Transverse colon (tissue), 4 donors: ENCODE measurements around the gene CALN1. TPM values are rescaled to one million over a fixed set of nuclear protein-coding genes. Genes with fewer than 3 reads are reported as not detected.
A peak's percentile ranks its signal among the peaks of the same experiment; 100 is the strongest.

Experiments
- DNase-seq: peaks from one replicate; pipeline ENCODE4 v3.0.0-alpha.2; 2019
- H3K27ac ChIP-seq, 4 donors: fragments of 200-600 bp; sonication (generic); 2 replicates each; pipeline ENCODE4 v1.5.1; 2016 to 2018; ENCODE audit warnings: inconsistent platforms in 4 of 4
- H3K27me3 ChIP-seq: fragments of 200-600 bp; sonication (generic); 2 replicates; pipeline ENCODE4 v1.5.1; 2017; ENCODE audit warnings: inconsistent platforms
- H3K36me3 ChIP-seq, 4 donors: fragments of 200-600 bp; sonication (generic); 2 replicates each; pipeline ENCODE4 v1.5.1; 2017 to 2019; ENCODE audit warnings: inconsistent platforms in 4 of 4
- H3K4me1 ChIP-seq, 4 donors: fragments of 200-600 bp; sonication (generic); 2 replicates each; pipeline ENCODE4 v1.5.1; 2017 to 2020; ENCODE audit warnings: inconsistent platforms in 4 of 4
- H3K4me3 ChIP-seq, 4 donors: fragments of 200-600 bp; sonication (generic); 1 replicate in 1 of 4; 2 replicates in 3 of 4; pipeline versions ENCODE4 v1.5.1 to v1.6.1; 2017 to 2019; ENCODE audit warnings: inconsistent platforms in 4 of 4
- H3K9me3 ChIP-seq, 2 donors: fragments of 200-600 bp; sonication (generic); 2 replicates each; pipeline ENCODE4 v1.5.1; 2017 to 2019; ENCODE audit warnings: inconsistent platforms in 2 of 2
- EP300 ChIP-seq: sonication (generic); formaldehyde crosslinking; IDR thresholded peaks from one replicate; pipeline ENCODE4 v1.6.1; 2017; ENCODE audit warnings: antibody characterized with exemption, low read depth
- POLR2A ChIP-seq: fragments of 450-650 bp; IDR thresholded peaks from one replicate; pipeline ENCODE4 v1.6.1; 2016; ENCODE audit warnings: antibody characterized with exemption, mild to moderate bottlenecking, moderate library complexity
- POLR2AphosphoS5 ChIP-seq, 3 donors: sonication (generic); formaldehyde crosslinking; IDR thresholded peaks; one replicate each; pipeline ENCODE4 v1.6.1; 2016; ENCODE audit warnings: antibody characterized with exemption in 3 of 3
- WGBS, 2 donors: methylation state at CpG; one replicate each; pipeline ENCODE4 v1.1.5; 2018; ENCODE audit warnings: low coverage in 1 of 2; 5-methylcytosine and 5-hydroxymethylcytosine counted together
- in situ Hi-C, 4 donors: fragments of 200-750 bp; cut with MboI; loops; one replicate each; pipeline versions ENCODE4 v1.15.0 to v1.15.1; 2017; ENCODE audit warnings: low sequenced_read_pairs in 3 of 4, low pct_ligation_motif_present in 1 of 4, low pct_unique_long_range_greater_than_20kb in 1 of 4
- intact Hi-C: fragments of 100-400 bp; cut with DNase I; formaldehyde crosslinking; loops from one replicate; pipeline ENCODE4 v1.15.1; 2023; ENCODE audit warnings: low total_unique reads
- total RNA-seq, 4 donors: library from RNA; depleted of rRNA; stranded (reverse); fragments of >200 nt; gene quantifications; one replicate each; pipeline ENCODE4 v1.1.0, GENCODE V29; 2016
- TF ChIP-seq, protein P1 (sequence below), 5 experiments: fragments of 200-600 bp in 3 of 5; fragments of 450-650 bp in 2 of 5; sonication (generic) in 3 of 5; IDR thresholded peaks; 1 replicate in 2 of 5; 2 replicates in 3 of 5; pipeline ENCODE4 v1.5.1; 2016 to 2017; ENCODE audit warnings: antibody characterized with exemption in 5 of 5, inconsistent platforms in 3 of 5, mild to moderate bottlenecking in 2 of 5, moderate library complexity in 1 of 5

Gene CALN1
- total RNA-seq, 4 donors from 2014 or later = not detected

DNA sequence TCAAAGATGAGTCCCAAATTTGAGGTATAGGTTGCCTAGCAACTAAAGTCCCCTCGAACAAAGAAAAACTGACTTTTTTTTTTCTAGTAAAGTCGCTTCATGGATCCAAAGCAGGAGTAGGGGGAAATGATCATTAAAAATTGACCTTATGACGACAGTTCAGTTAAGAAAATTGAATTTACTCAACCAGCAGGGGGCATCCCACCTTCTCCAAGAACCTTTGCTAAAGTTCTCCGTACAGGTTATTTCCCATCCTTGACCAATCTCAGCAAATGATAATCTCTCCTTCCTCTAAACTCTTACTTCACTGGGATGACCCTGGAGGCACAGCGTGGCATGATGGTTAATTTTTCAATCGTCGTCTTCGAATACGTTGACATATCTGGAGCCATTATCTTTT, 228.3 kb downstream of the CALN1 start:
- no peaks in the 10 kb centered on the region for H3K9me3 ChIP-seq
- no peak for TF ChIP-seq POLR2AphosphoS5 (IDR thresholded peaks at IDR 0.05)
- TF ChIP-seq POLR2A = no peak
- no peak for TF ChIP-seq EP300
- TF ChIP-seq, protein P1, sequence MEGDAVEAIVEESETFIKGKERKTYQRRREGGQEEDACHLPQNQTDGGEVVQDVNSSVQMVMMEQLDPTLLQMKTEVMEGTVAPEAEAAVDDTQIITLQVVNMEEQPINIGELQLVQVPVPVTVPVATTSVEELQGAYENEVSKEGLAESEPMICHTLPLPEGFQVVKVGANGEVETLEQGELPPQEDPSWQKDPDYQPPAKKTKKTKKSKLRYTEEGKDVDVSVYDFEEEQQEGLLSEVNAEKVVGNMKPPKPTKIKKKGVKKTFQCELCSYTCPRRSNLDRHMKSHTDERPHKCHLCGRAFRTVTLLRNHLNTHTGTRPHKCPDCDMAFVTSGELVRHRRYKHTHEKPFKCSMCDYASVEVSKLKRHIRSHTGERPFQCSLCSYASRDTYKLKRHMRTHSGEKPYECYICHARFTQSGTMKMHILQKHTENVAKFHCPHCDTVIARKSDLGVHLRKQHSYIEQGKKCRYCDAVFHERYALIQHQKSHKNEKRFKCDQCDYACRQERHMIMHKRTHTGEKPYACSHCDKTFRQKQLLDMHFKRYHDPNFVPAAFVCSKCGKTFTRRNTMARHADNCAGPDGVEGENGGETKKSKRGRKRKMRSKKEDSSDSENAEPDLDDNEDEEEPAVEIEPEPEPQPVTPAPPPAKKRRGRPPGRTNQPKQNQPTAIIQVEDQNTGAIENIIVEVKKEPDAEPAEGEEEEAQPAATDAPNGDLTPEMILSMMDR (IDR thresholded peaks at IDR 0.05) = peak in 2 of 5 experiments; percentile 3 to 9
- 78 to 97% methylated on average over 5 to 9 of the region's 9 CpGs for WGBS, 2 donors
- no peak overlapping the region for H3K27ac ChIP-seq
- no peak overlapping the region for H3K4me3 ChIP-seq
- in situ Hi-C loops (no loop called here), intact Hi-C loops (no loop called here)
- H3K4me1 ChIP-seq = no peaks in the 10 kb centered on the region
- DNase-seq = no peak
- no peaks in the 10 kb centered on the region for H3K27me3 ChIP-seq
- no peaks in the 10 kb centered on the region for H3K36me3 ChIP-seq

DNA sequence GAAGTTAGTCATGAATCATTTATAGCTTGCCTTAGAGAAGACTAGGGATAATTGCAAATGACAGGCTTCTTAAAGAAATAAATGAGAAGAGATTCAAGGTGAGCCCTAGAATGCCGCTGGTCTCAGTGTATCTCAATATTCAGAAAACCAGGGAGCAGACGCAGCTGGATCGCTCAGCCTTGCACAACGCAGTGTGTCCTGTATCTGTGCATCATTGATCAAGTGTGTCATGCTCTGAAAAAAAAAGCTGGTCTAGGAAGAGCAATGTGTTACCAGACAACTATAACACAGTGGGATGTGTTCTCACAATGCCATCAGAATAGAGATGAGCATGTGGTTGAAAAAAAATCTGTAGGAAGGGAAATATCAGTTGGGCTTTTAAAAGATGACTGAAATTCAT, 230.1 kb downstream of the CALN1 start:
- H3K27me3 ChIP-seq = no peaks in the 10 kb centered on the region
- no peaks in the 10 kb centered on the region for H3K9me3 ChIP-seq
- in situ Hi-C loops (no loop called here), intact Hi-C loops (no loop called here)
- H3K4me1 ChIP-seq = no peaks in the 10 kb centered on the region
- H3K4me3 ChIP-seq = no peak overlapping the region
- H3K36me3 ChIP-seq = no peaks in the 10 kb centered on the region
- TF ChIP-seq EP300 = no peak
- TF ChIP-seq, protein P1 (IDR thresholded peaks at IDR 0.05) = no peak
- no peak for TF ChIP-seq POLR2AphosphoS5 (IDR thresholded peaks at IDR 0.05)
- TF ChIP-seq POLR2A = no peak
- no peak for DNase-seq
- no peak overlapping the region for H3K27ac ChIP-seq
- WGBS, 2 donors = 83 to 100% methylated on average over 1 to 4 of the region's 4 CpGs

DNA sequence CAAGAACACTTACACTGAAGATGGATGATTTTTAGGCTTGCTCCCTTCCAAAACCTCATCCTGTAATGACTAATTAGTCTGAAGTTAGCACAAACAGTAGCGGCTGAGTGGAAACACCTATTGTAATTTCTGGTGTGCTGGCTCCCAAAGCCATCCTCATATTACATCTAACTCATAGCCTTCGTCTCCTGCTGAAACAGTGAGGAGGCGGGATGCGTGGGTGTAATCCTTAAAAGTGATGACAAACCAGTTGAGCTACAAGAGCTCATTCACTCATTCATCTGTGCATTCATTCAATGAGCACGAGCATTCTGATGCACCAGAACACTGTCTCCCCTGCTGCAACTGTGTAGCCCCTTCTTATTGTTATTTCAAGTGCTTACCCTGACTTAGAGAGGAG, 235.3 kb downstream of the CALN1 start:
- no peaks in the 10 kb centered on the region for H3K27me3 ChIP-seq
- no peaks in the 10 kb centered on the region for H3K36me3 ChIP-seq
- peaks cover 4 to 23% of the 10 kb centered on the region in 2 donors for H3K9me3 ChIP-seq
- no peak overlapping the region for H3K4me3 ChIP-seq
- in situ Hi-C loops (no loop called here), intact Hi-C loops (no loop called here)
- no peaks in the 10 kb centered on the region for H3K4me1 ChIP-seq
- no peak for DNase-seq
- WGBS, 2 donors = 81 to 89% methylated on average over 3 to 5 of the region's 5 CpGs
- TF ChIP-seq POLR2AphosphoS5 (IDR thresholded peaks at IDR 0.05) (no peak), POLR2A (no peak), EP300 (no peak)
- TF ChIP-seq, protein P1 (IDR thresholded peaks at IDR 0.05) = no peak
- H3K27ac ChIP-seq = no peak overlapping the region

DNA sequence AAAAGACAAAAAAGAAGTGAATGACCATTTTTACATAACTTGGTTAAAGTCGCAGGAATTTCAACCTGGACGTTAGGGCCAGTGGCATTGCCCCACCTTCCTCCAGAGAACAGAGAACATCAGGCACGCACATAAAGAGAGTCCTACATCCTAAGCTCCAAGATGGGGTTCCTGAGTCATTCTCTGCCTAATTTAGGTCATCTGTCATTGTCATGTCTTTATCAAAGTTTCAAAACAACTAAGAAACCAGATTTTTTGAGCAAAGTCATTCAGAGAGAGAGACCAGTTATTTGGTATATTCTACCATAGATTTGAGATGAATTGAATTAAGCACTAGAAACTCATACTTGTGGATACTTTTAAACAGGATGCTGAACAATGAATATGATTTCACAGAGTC, 241.7 kb downstream of the CALN1 start:
- H3K27me3 ChIP-seq = no peaks in the 10 kb centered on the region
- H3K27ac ChIP-seq = no peak overlapping the region
- intact Hi-C loops (no loop called here), in situ Hi-C loops (no loop called here)
- H3K4me3 ChIP-seq = no peak overlapping the region
- no peaks in the 10 kb centered on the region for H3K4me1 ChIP-seq
- DNase-seq = no peak
- H3K9me3 ChIP-seq = peaks cover 4 to 23% of the 10 kb centered on the region in 2 donors
- WGBS, 2 donors = 79 to 81% methylated on average over 3 of the region's 3 CpGs
- TF ChIP-seq EP300 = no peak
- TF ChIP-seq, protein P1 (IDR thresholded peaks at IDR 0.05) = no peak
- H3K36me3 ChIP-seq = no peaks in the 10 kb centered on the region
